HG02870 (cell line): ENCODE data around the gene FAM120C.

Source experiments
- ATAC-seq: cut with Tn5 transposase; IDR thresholded peaks from one replicate; pipeline ENCODE4 v1.9.1; 2021; ENCODE audit warnings: mild to moderate bottlenecking, moderate library complexity; ENCODE audit not compliant: unreplicated experiment

The FAM120C gene

DNA sequence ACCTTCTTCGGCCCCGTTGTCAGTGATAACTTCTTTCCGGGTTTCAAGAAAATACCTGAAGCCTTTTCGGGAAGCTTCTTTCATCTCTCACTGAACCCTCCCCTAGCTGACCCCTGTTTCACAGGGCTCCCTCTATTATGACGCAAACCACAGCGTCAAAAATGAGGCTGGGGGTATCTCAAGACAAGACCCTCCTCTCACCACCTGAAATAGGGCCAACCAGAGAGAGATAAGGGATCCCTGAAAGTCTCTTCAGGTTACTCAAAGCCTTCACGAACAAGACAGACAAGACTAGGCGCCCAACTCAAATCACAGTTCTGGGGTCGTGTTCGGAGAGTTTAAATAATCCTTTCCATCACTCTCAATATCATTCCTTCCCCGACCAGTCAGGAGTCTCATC, 140.0 kb downstream of the FAM120C start:
- ATAC-seq, result no peak

DNA sequence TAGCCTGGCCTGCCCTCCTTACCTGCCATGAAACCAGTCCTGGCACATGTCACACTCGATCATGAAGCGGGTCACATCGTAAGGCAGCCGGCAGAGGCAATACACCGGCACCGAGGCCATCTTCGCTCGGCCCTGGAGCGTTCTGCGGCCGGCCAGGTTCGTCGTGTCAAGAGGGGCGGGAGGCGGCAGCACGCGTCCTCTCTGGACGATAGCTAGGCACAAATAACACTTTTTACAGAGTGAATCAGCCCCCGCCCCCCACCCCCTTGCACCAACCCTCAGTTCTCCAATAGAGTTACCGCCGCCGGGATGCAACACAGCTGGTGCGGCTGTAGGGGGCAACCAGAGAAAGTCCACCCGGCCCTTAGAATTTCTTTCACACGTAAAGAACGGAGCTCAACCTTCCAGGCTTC, 140.4 kb downstream of the FAM120C start:
- no peak for ATAC-seq

DNA sequence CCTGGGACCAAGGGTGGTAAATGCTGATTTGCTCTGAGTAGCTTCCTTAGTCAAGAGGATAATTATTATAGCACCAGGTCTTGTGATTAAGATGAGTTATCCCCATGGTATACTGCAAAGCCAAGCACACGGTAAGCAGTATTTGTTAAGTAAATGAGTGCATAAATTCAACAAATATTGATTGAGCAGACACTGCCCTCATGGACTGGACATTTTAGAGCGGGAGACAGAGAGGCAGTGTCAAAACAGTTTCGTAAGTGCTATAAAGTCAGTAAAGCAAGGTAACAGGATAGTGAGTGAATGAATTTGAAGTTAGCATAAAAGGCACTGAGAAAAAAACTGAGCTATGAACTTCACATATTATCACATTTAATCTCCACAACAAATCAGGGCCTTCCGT, 152.7 kb downstream of the FAM120C start:
- ATAC-seq, result no peak

GRCh38 chrX:54029529-54030143, 153.4 kb downstream of the FAM120C start:
- ATAC-seq, result no peak

DNA sequence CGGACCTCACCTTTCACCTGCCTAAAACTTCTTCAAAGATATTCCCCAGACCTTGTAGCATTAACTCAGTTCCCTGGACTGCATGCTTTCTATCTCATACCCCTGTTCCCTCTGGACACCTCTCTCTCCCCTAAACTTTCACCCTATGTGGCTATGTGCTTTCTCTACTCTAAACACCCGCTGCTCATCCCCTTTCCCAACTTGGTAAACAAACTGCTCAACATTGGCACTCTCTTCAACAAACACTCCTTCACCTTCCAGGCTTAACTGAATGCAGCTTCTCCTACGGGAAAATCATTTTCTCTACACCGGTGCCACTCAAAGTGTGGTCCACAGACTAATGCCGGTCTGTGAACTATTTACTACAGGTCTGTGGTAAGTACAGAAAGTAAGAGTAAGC, 158.7 kb downstream of the FAM120C start:
- no peak for ATAC-seq
